Measurements from ENCODE around the gene GGTLC2.
"Not testable (repeated sequence)": the region's sequence is repeated elsewhere in the genome, so short reads cannot be mapped to it uniquely, and the experiment has no call there.

Gene GGTLC2

GRCh38 chr22:22683668-22684361, 39.4 kb downstream of the GGTLC2 start:
- Histone ChIP-seq H3K9me3 (ENCODE audit: insufficient read depth, low read length) (no peaks in the 10 kb centered on the region), H3K4me3 (ENCODE audit: insufficient read depth, low read length, poor library complexity, severe bottlenecking) (no peak overlapping the region), H4K20me1 (ENCODE audit: low read depth, low read length) (no peaks in the 10 kb centered on the region), H3F3A (ENCODE audit: insufficient read depth) (no peaks in the 10 kb centered on the region), H3K79me2 (ENCODE audit: insufficient read depth, low read length) (no peaks in the 10 kb centered on the region), H3K9ac (ENCODE audit: low read length) (no peak overlapping the region), H3K27me3 (ENCODE audit: low read length) (no peaks in the 10 kb centered on the region), H2AFZ (ENCODE audit: low read depth, low read length, severe bottlenecking) (no peak overlapping the region), H3K4me2 (ENCODE audit: low read depth, low read length, poor library complexity, severe bottlenecking) (no peak overlapping the region), H3K27ac (ENCODE audit: low read depth, low read length) (no peak overlapping the region), H3K9me2 (replicated peaks; ENCODE audit: insufficient read depth, low read length) (no peaks in the 10 kb centered on the region), H3K36me3 (ENCODE audit: low read length) (no peaks in the 10 kb centered on the region)
- TF ChIP-seq, protein P1, sequence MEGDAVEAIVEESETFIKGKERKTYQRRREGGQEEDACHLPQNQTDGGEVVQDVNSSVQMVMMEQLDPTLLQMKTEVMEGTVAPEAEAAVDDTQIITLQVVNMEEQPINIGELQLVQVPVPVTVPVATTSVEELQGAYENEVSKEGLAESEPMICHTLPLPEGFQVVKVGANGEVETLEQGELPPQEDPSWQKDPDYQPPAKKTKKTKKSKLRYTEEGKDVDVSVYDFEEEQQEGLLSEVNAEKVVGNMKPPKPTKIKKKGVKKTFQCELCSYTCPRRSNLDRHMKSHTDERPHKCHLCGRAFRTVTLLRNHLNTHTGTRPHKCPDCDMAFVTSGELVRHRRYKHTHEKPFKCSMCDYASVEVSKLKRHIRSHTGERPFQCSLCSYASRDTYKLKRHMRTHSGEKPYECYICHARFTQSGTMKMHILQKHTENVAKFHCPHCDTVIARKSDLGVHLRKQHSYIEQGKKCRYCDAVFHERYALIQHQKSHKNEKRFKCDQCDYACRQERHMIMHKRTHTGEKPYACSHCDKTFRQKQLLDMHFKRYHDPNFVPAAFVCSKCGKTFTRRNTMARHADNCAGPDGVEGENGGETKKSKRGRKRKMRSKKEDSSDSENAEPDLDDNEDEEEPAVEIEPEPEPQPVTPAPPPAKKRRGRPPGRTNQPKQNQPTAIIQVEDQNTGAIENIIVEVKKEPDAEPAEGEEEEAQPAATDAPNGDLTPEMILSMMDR (IDR thresholded peaks at IDR 0.05; ENCODE audit: insufficient read depth, low read length, poor library complexity, severe bottlenecking), result no peak

GRCh38 chr22:22684580-22685561, 40.5 kb downstream of the GGTLC2 start:
- Histone ChIP-seq H3K9ac (ENCODE audit: low read length) (no peak overlapping the region), H3K27me3 (ENCODE audit: low read length) (no peaks in the 10 kb centered on the region), H3K79me2 (ENCODE audit: insufficient read depth, low read length) (no peaks in the 10 kb centered on the region)

DNA sequence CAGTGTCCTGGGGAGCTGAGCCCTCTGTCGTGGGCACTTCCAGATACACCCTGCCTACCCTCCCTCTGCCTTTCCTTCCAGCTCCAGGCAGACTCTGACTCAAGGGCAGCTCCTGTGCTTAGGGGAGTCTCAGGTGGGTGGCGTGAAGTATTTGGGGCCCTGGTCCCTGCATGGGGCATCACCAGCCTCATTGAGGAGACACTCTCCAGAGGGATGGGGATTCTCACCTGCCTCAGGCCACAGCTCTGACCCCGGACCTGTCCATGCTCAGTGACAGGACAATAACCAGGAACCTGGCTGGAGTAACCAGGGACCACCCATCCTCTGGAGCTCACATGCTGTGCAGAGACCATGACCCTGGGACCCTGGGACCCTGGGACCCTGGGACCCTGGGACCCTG, 41.2 kb downstream of the GGTLC2 start:
- Histone ChIP-seq H3K36me3 (ENCODE audit: low read length) (no peaks in the 10 kb centered on the region), H3K9me3 (ENCODE audit: insufficient read depth, low read length) (no peaks in the 10 kb centered on the region), H3K4me3 (ENCODE audit: insufficient read depth, low read length, poor library complexity, severe bottlenecking) (no peak overlapping the region), H4K20me1 (ENCODE audit: low read depth, low read length) (no peaks in the 10 kb centered on the region), H3K9me2 (replicated peaks; ENCODE audit: insufficient read depth, low read length) (no peaks in the 10 kb centered on the region), H3K9ac (ENCODE audit: low read length) (no peak overlapping the region), H3K4me2 (ENCODE audit: low read depth, low read length, poor library complexity, severe bottlenecking) (no peak overlapping the region), H3K79me2 (ENCODE audit: insufficient read depth, low read length) (no peaks in the 10 kb centered on the region), H3K27me3 (ENCODE audit: low read length) (no peaks in the 10 kb centered on the region), H3K27ac (ENCODE audit: low read depth, low read length) (no peak overlapping the region; the same call in 1 of the 2 replicates), H3F3A (ENCODE audit: insufficient read depth) (no peaks in the 10 kb centered on the region), H2AFZ (ENCODE audit: low read depth, low read length, severe bottlenecking) (no peak overlapping the region)
- TF ChIP-seq EZH2phosphoT487 (conservative IDR thresholded peaks at IDR 0.05; ENCODE audit: low read length), result no peak
- TF ChIP-seq, protein P1 (IDR thresholded peaks at IDR 0.05; ENCODE audit: insufficient read depth, low read length, poor library complexity, severe bottlenecking), result no peak

More at GRCh38 chr22:22684580-22685561, 40.5 kb downstream of the GGTLC2 start:
- H3K27ac ChIP-seq (ENCODE audit: low read depth, low read length), result no peak overlapping the region
- H3F3A ChIP-seq (ENCODE audit: insufficient read depth), result no peaks in the 10 kb centered on the region
- no peak overlapping the region for H3K4me3 ChIP-seq (ENCODE audit: insufficient read depth, low read length, poor library complexity, severe bottlenecking)
- no peaks in the 10 kb centered on the region for H3K9me3 ChIP-seq (ENCODE audit: insufficient read depth, low read length)
- H3K9me2 ChIP-seq (replicated peaks; ENCODE audit: insufficient read depth, low read length), result no peaks in the 10 kb centered on the region
- H3K36me3 ChIP-seq (ENCODE audit: low read length), result no peaks in the 10 kb centered on the region
- TF ChIP-seq, protein P1 (IDR thresholded peaks at IDR 0.05; ENCODE audit: insufficient read depth, low read length, poor library complexity, severe bottlenecking), result peak; percentile 44
- TF ChIP-seq EZH2phosphoT487 (conservative IDR thresholded peaks at IDR 0.05; ENCODE audit: low read length), result no peak
- H2AFZ ChIP-seq (ENCODE audit: low read depth, low read length, severe bottlenecking), result no peak overlapping the region
- no peak overlapping the region for H3K4me2 ChIP-seq (ENCODE audit: low read depth, low read length, poor library complexity, severe bottlenecking)
- no peaks in the 10 kb centered on the region for H4K20me1 ChIP-seq (ENCODE audit: low read depth, low read length)

GRCh38 chr22:22686202-22687115, 42.0 kb downstream of the GGTLC2 start:
- H3K4me3 ChIP-seq (ENCODE audit: insufficient read depth, low read length, poor library complexity, severe bottlenecking); H3F3A ChIP-seq (ENCODE audit: insufficient read depth); H2AFZ ChIP-seq (ENCODE audit: low read depth, low read length, severe bottlenecking); H3K27me3 ChIP-seq (ENCODE audit: low read length); H3K36me3 ChIP-seq (ENCODE audit: low read length); H3K9ac ChIP-seq (ENCODE audit: low read length); H3K9me2 ChIP-seq (replicated peaks; ENCODE audit: insufficient read depth, low read length); H3K79me2 ChIP-seq (ENCODE audit: insufficient read depth, low read length); H3K9me3 ChIP-seq (ENCODE audit: insufficient read depth, low read length); H4K20me1 ChIP-seq (ENCODE audit: low read depth, low read length): not testable (repeated sequence)
- peak overlapping the region; percentile 41 for H3K27ac ChIP-seq (ENCODE audit: low read depth, low read length)
- H3K4me2 ChIP-seq (ENCODE audit: low read depth, low read length, poor library complexity, severe bottlenecking), result peak overlapping the region; percentile 38

Data from SU-DHL-6 (cell line).